ENCODE data around the gene GMDS. TPM values are rescaled to one million over a fixed set of nuclear protein-coding genes. Genes with fewer than 3 reads are reported as not detected.
"Not testable (repeated sequence)": the region's sequence is repeated elsewhere in the genome, so short reads cannot be mapped to it uniquely, and the experiment has no call there.

Gene GMDS
- total RNA-seq, 1 donor from 2014 or later, result 30.2 TPM

- H3K27ac ChIP-seq, result no peak overlapping the region
- H3K4me3 ChIP-seq, result no peak overlapping the region
- peaks cover 4% of the 10 kb centered on the region for H3K4me1 ChIP-seq
- intact Hi-C loops (cut with DNase I), result no loop called here
- H3K9me3 ChIP-seq, result no peaks in the 10 kb centered on the region
- H3K27me3 ChIP-seq, result no peaks in the 10 kb centered on the region
- no peak for TF ChIP-seq CTCF (IDR thresholded peaks at IDR 0.05)
- H3K36me3 ChIP-seq, result no peaks in the 10 kb centered on the region
- no peak for DNase-seq (ENCODE audit: extremely low spot score in 2 of 2)
Observed at GRCh38 chr6:1670711-1671462, 574.5 kb downstream of the GMDS start.

GRCh38 chr6:1669996-1670395, 575.4 kb downstream of the GMDS start:
- H3K27me3 ChIP-seq, result no peaks in the 10 kb centered on the region
- H3K9me3 ChIP-seq, result no peaks in the 10 kb centered on the region
- no peaks in the 10 kb centered on the region for H3K36me3 ChIP-seq
- no peak for DNase-seq (ENCODE audit: extremely low spot score in 2 of 2)
- peaks cover 4% of the 10 kb centered on the region for H3K4me1 ChIP-seq
- no peak overlapping the region for H3K27ac ChIP-seq
- no peak overlapping the region for H3K4me3 ChIP-seq
- TF ChIP-seq CTCF (IDR thresholded peaks at IDR 0.05) (no peak), POLR2A (IDR thresholded peaks at IDR 0.05) (no peak), POLR2AphosphoS5 (IDR thresholded peaks at IDR 0.05; ENCODE audit: insufficient read depth in 1 of 2, low read depth in 1 of 2) (no peak)
- intact Hi-C loops (cut with DNase I), result no loop called here

- H3K36me3 ChIP-seq; H3K27me3 ChIP-seq; H3K4me1 ChIP-seq; intact Hi-C loops (cut with DNase I); DNase-seq (ENCODE audit: extremely low spot score in 2 of 2); H3K4me3 ChIP-seq; H3K27ac ChIP-seq; H3K9me3 ChIP-seq: not testable (repeated sequence)
Observed at GRCh38 chr6:1668456-1668855, 576.9 kb downstream of the GMDS start.

GRCh38 chr6:1667805-1668175, 577.6 kb downstream of the GMDS start:
- intact Hi-C loops (cut with DNase I), result no loop called here
- no peaks in the 10 kb centered on the region for H3K27me3 ChIP-seq
- TF ChIP-seq POLR2AphosphoS5 (IDR thresholded peaks at IDR 0.05; ENCODE audit: insufficient read depth in 1 of 2, low read depth in 1 of 2) (no peak), POLR2A (IDR thresholded peaks at IDR 0.05) (no peak), CTCF (IDR thresholded peaks at IDR 0.05) (no peak)
- H3K36me3 ChIP-seq, result no peaks in the 10 kb centered on the region
- no peaks in the 10 kb centered on the region for H3K9me3 ChIP-seq
- H3K27ac ChIP-seq, result no peak overlapping the region
- no peak overlapping the region for H3K4me3 ChIP-seq
- DNase-seq (ENCODE audit: extremely low spot score in 2 of 2), result no peak
- H3K4me1 ChIP-seq, result peaks cover 4% of the 10 kb centered on the region

- intact Hi-C loops (cut with DNase I), result no loop called here
- DNase-seq (ENCODE audit: extremely low spot score in 2 of 2), result no peak
- no peaks in the 10 kb centered on the region for H3K27me3 ChIP-seq
- no peak overlapping the region for H3K27ac ChIP-seq
- H3K9me3 ChIP-seq, result no peaks in the 10 kb centered on the region
- H3K36me3 ChIP-seq, result no peaks in the 10 kb centered on the region
- H3K4me1 ChIP-seq, result peaks cover 4% of the 10 kb centered on the region
- no peak overlapping the region for H3K4me3 ChIP-seq
- no peak for TF ChIP-seq POLR2A (IDR thresholded peaks at IDR 0.05)
- TF ChIP-seq CTCF (IDR thresholded peaks at IDR 0.05), result no peak
- TF ChIP-seq POLR2AphosphoS5 (IDR thresholded peaks at IDR 0.05; ENCODE audit: insufficient read depth in 1 of 2, low read depth in 1 of 2), result no peak
Observed at GRCh38 chr6:1667012-1667804, 578.2 kb downstream of the GMDS start.

Measured in vagina (tissue), 2 donors.